HG02759 (cell line): Measurements from ENCODE around the gene S100B.
A peak's percentile ranks its signal among the peaks of the same experiment; 100 is the strongest.

Source experiments
- ATAC-seq: cut with Tn5 transposase; IDR thresholded peaks from one replicate; pipeline ENCODE4 v1.9.1; 2021; ENCODE audit warnings: mild to moderate bottlenecking, moderate library complexity; ENCODE audit not compliant: unreplicated experiment

The S100B gene

DNA sequence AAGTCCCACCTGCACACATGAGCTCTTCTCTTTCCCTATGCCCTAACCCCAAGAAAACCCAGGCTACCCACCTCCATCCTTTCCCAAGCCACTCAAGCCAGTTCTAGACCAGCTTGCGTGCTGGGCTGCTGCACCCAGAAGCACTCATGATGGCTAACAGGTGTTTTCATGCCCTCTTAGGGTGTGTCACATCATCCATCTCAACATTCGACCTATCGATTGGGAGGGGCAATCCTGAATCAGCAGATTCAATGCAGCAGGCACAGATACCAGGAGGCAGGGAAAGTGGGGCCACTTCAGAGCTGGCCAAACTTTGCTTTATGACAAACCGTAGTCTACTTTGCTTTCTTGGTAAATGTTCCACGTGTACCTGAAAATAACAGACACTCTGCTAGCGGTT is 24.0 kb upstream of the S100B start:
- no peak for ATAC-seq

DNA sequence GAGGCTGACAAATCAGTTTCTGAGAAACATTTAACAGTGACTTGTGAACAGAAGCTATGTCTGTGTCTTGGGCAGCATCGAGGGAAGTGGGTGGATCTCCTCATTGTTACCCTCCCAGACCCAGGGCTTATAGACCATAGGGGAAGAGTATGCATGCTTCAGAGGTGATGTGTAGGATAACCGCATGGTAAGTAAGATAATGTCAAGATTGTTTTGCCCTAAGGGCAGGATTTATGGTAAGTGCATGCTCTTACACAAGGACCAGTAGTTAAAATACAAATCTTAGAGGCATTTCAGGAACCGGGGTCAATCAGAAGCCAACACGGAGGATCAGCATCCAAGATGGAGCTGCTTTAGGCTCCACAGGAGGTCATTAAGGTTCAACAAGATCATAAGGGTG is 22.8 kb upstream of the S100B start:
- ATAC-seq: no peak

- no peak for ATAC-seq
Measured at GRCh38 chr21:46626975-46627501, 22.2 kb upstream of the S100B start.

GRCh38 chr21:46626536-46626935 is 21.7 kb upstream of the S100B start:
- no peak for ATAC-seq

DNA sequence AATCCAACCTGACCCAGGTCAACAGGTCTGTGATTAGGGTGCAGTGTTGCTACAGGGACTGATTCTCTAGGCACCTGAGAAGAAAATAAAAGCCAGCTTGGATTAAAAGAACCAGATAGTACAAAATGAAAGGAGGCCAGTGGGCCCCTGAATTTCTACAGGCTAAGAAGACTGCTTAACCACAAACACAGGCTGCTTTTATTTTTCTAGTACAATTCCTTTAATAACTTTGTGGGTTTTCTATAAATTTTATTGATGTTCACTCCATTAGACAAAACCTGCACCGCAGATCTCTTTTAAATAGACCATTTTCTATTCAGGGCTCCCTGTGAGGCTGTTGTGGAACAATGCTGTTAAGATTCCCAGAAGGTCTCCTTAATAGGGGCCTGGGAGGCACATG is 20.9 kb upstream of the S100B start:
- no peak for ATAC-seq

DNA sequence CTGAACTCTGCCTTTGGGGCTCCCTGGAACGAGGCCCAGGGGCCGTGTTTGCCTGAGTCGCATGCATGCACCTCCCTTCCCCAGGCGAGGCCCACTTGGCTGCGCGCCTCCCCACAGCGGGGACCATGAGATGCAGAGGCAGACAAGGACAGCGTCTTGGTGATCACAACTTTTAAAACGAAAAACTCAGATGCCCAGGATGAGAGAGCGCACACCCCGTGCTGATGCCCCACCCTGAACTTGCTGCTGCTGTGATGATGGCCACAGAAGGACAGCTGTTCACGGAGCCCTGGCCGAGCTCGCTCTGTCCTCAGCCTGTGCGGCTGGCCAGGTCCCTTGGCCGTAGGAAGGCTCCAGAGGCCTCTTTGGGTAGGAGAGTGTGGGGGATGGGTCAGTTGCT is 19.2 kb upstream of the S100B start:
- ATAC-seq: no peak

GRCh38 chr21:46622226-46622625 is 17.3 kb upstream of the S100B start:
- no peak for ATAC-seq

GRCh38 chr21:46621457-46622182 is 16.7 kb upstream of the S100B start:
- no peak for ATAC-seq

DNA sequence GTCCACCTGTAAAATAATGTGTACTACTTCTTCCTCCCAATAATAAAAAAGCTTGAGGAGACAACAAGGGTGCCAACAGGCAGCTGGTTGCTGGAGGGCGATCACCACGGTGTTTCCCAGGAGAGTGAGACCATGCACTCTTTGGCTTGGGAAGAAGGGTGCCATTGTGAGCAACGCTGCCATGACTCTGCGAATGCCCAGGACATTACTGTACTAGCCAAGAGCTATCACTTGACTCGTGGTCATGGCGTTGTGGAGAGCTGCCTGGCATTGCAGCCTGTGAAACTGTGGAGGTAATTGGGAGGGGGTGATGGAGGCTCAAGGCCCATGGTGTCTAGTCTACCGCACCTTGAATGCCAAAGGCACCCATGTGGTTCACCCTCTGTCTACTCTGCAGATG is 16.0 kb upstream of the S100B start:
- no peak for ATAC-seq

- ATAC-seq: no peak
Measured at GRCh38 chr21:46619846-46620245, 15.0 kb upstream of the S100B start.

DNA sequence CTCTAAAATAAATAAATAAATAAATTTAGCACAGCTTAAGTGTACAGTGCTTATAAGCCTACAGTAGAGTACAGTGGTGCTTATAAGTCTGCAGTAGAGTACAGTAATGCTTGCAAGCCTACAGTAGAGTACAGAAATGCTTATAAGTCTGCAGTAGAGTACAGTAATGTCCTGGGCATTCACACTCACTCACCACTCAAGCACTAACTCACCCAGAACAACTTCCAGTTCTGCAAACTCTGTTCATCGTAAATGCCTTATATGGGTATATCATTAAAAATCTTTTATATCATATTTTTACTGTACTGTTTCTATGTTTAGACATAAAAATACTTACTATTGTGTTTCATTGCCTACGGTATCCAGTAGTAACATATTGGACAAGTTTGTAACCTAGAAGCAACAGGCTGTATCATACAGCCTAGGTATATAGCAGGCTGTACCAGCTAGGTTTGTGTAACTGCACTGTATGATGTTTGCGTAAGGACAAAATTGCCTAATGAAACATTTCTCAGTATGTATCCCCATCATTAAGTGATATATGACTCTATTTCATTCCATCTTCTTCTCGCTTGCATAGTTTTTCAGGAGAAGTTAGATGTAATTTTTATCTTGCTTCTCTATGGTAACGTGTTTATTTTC is 14.0 kb upstream of the S100B start:
- ATAC-seq: no peak

DNA sequence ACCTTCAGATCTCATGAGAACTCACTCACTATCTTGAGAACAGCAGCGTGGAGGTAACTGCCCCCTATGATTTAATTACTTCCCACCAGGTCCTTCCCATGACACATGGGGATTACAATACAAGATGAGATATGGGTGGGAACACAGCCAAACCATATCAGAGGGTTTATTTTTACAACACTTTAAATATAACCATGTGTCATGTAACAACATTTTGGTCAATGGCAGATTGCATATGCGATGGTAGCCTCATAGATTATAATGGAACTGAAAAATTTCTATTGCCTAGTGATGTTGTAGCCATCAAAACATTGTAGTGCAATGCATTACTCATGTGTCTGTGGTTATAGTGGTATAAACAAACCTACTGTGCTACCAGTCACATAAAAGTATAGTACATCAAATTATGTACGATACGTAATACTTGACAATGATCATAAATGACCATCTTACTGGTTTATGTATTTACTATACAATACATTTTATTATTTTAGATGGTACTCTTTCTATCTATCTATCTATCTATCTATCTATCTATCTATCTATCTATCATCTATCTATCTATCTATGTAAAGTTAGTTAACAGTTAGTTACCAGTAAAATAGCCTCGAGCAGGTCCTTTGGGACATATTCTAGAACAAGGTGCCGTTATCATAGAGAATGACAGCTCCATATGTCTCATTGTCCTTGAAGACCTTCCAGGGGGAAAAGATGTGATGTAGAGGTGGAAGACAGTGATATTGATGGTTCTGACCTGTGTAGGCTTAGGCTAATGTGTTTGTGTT is 12.6 kb upstream of the S100B start:
- no peak for ATAC-seq

- no peak for ATAC-seq
Measured at GRCh38 chr21:46616656-46617055, 11.8 kb upstream of the S100B start.

- no peak for ATAC-seq
Measured at GRCh38 chr21:46616050-46616449, 11.2 kb upstream of the S100B start.

GRCh38 chr21:46613391-46613790 is 8.5 kb upstream of the S100B start:
- ATAC-seq: no peak

DNA sequence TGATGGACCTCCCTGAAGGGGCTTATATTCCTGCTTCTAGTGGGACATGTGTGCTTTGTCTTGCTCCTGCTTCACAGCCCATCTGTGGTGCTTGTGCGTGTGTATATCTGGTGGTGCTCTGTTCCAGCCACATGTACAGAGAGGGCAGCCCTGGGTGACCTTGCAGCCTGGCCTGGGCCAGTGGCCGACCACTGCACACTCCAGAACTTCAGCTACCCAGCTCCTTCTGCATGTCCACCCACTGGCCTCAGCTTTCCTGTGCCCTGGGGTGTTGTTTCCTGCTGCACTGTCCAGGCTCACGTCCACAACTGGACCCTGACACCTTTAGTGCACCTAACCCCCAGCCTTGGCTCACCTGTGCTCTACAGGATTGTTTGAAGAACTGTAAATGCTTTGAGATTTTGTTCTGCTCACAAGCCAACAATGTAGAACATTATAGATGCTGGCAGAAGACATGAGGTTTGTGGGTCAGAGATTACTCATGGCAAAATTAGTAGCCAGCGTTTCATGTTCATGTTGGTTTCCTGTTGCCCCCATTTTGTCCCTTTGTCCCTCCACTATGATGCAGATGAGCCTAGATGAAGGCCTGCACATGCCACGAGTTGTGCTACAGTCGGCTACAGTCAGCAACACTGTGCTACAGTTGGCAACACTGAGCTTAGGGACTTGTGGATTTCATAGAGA is 5.3 kb upstream of the S100B start:
- no peak for ATAC-seq

DNA sequence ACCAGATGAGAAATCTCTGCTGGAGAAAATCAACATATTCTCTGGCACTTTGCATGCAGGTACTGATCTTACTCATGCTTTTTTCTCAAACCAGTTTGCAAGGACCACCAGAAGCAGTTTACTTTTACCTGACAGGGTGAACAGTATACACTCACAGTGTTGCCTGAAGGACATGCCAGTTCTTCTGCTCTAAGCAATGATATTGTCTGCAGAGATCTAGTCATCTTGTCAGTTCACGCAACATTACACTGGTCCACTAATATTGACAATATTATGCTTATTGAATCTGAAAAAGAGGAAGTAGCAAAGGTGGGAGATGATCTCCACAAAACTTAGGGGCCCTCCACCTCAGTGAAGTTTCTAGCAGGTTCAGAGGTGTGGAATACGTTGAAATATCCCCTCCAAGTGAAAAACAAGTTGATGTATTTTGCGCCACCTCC is 3.8 kb upstream of the S100B start:
- no peak for ATAC-seq

- no peak for ATAC-seq
Measured at GRCh38 chr21:46607636-46608035, 2.8 kb upstream of the S100B start.

- ATAC-seq: peak; percentile 13
Measured at GRCh38 chr21:46606427-46606813, 1.5 kb upstream of the S100B start.

- peak; percentile 81 for ATAC-seq
Measured at GRCh38 chr21:46605767-46606426, 1.0 kb upstream of the S100B start.
